ENCODE measurements around the gene PCDH12. TPM values are rescaled to one million over a fixed set of nuclear protein-coding genes. Genes with fewer than 3 reads are reported as not detected.

The PCDH12 gene
- total RNA-seq, 1 donor from 2014 or later: 1.7 TPM

DNA sequence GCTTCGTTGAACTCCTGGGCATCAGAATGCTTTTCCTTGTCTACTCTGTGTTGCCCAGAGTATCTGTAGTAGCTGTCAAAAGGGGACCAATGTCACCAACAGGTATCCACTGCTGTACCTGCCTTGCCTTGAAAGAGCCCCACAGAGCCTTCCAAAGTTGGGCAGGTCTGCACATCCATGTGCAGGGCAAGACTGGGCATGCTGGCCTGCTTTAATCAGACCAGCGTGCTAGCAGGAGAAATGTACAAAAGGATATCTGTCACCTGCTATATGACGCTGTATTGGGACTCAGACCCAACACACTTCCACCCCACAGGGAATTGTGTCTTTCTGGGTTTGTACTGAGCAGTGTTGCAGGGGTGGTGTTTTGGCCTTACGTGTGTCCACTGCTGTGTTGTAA lies 22.5 kb downstream of the PCDH12 start:
- Mint-ChIP-seq H3K4me1 (ENCODE audit: low read depth, unreplicated experiment) (no peaks in the 10 kb centered on the region), H3K27ac (ENCODE audit: unreplicated experiment) (no peak overlapping the region), H3K27me3 (ENCODE audit: unreplicated experiment) (peaks cover 1% of the 10 kb centered on the region), H3K36me3 (ENCODE audit: unreplicated experiment) (no peaks in the 10 kb centered on the region), H3K9me3 (ENCODE audit: unreplicated experiment) (peaks cover 6% of the 10 kb centered on the region), H3K4me3 (ENCODE audit: unreplicated experiment) (no peak overlapping the region)
- DNase-seq: no peak
- TF ChIP-seq, protein P1, sequence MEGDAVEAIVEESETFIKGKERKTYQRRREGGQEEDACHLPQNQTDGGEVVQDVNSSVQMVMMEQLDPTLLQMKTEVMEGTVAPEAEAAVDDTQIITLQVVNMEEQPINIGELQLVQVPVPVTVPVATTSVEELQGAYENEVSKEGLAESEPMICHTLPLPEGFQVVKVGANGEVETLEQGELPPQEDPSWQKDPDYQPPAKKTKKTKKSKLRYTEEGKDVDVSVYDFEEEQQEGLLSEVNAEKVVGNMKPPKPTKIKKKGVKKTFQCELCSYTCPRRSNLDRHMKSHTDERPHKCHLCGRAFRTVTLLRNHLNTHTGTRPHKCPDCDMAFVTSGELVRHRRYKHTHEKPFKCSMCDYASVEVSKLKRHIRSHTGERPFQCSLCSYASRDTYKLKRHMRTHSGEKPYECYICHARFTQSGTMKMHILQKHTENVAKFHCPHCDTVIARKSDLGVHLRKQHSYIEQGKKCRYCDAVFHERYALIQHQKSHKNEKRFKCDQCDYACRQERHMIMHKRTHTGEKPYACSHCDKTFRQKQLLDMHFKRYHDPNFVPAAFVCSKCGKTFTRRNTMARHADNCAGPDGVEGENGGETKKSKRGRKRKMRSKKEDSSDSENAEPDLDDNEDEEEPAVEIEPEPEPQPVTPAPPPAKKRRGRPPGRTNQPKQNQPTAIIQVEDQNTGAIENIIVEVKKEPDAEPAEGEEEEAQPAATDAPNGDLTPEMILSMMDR (IDR thresholded peaks at IDR 0.05; ENCODE audit: partially characterized antibody, unreplicated experiment): no peak

- TF ChIP-seq, protein P1 (IDR thresholded peaks at IDR 0.05; ENCODE audit: partially characterized antibody, unreplicated experiment): no peak
- Mint-ChIP-seq H3K4me3 (ENCODE audit: unreplicated experiment) (no peak overlapping the region), H3K27me3 (ENCODE audit: unreplicated experiment) (peaks cover 1% of the 10 kb centered on the region)
Measured at GRCh38 chr5:141934099-141934844, 23.7 kb downstream of the PCDH12 start.

GRCh38 chr5:141933151-141933550 lies 24.9 kb downstream of the PCDH12 start:
- Mint-ChIP-seq H3K9me3 (ENCODE audit: unreplicated experiment) (peaks cover 5% of the 10 kb centered on the region), H3K4me3 (ENCODE audit: unreplicated experiment) (no peak overlapping the region), H3K27ac (ENCODE audit: unreplicated experiment) (no peak overlapping the region), H3K36me3 (ENCODE audit: unreplicated experiment) (no peaks in the 10 kb centered on the region), H3K4me1 (ENCODE audit: low read depth, unreplicated experiment) (no peaks in the 10 kb centered on the region), H3K27me3 (ENCODE audit: unreplicated experiment) (peaks cover 1% of the 10 kb centered on the region)
- no peak for DNase-seq
- TF ChIP-seq, protein P1 (IDR thresholded peaks at IDR 0.05; ENCODE audit: partially characterized antibody, unreplicated experiment): no peak

More at GRCh38 chr5:141934099-141934844, 23.7 kb downstream of the PCDH12 start:
- H3K9me3 Mint-ChIP-seq (ENCODE audit: unreplicated experiment): peaks cover 6% of the 10 kb centered on the region
- H3K27ac Mint-ChIP-seq (ENCODE audit: unreplicated experiment): no peak overlapping the region
- H3K4me1 Mint-ChIP-seq (ENCODE audit: low read depth, unreplicated experiment): no peaks in the 10 kb centered on the region
- H3K36me3 Mint-ChIP-seq (ENCODE audit: unreplicated experiment): no peaks in the 10 kb centered on the region
- no peak for DNase-seq

- Mint-ChIP-seq H3K9me3 (ENCODE audit: unreplicated experiment) (peaks cover 5% of the 10 kb centered on the region), H3K27me3 (ENCODE audit: unreplicated experiment) (peaks cover 3% of the 10 kb centered on the region), H3K4me1 (ENCODE audit: low read depth, unreplicated experiment) (no peaks in the 10 kb centered on the region), H3K36me3 (ENCODE audit: unreplicated experiment) (no peaks in the 10 kb centered on the region), H3K27ac (ENCODE audit: unreplicated experiment) (no peak overlapping the region), H3K4me3 (ENCODE audit: unreplicated experiment) (no peak overlapping the region)
- no peak for DNase-seq
- TF ChIP-seq, protein P1 (IDR thresholded peaks at IDR 0.05; ENCODE audit: partially characterized antibody, unreplicated experiment): no peak
Measured at GRCh38 chr5:141931694-141932093, 26.3 kb downstream of the PCDH12 start.

DNA sequence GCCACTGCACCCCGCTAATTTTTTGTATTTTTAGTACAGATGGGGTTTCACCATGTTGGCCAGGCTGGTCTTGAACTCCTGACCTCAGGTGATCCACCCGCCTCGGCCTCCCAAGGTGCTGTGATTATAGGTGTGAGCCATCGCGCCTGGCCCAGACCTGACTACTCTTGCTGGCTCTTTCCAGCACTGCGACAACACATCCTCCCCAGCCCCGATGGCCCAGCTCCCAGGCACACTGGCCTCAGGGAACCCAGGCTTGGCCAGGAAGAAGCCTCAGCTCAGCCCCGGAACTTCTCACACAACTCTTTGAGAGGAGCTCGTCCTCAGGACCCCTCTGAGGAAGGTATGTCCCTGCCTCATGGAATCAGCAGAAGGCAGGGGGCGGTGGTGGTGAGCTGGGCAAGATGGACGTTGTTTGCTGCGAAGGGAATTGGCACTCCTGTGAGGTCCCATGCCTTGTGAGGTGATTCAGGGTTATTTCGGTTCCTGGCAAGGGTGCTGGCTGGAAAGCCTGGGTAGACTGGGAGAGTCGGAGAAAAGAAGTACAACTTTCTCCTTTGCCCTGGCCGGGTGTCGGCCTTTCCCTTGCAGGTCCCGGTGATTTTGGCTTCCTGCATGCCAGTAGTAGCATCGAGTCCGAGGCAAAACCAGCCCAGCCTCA lies 28.5 kb downstream of the PCDH12 start:
- peaks cover 2% of the 10 kb centered on the region for H3K27me3 Mint-ChIP-seq (ENCODE audit: unreplicated experiment)
- no peaks in the 10 kb centered on the region for H3K4me1 Mint-ChIP-seq (ENCODE audit: low read depth, unreplicated experiment)
- TF ChIP-seq, protein P1 (IDR thresholded peaks at IDR 0.05; ENCODE audit: partially characterized antibody, unreplicated experiment): no peak
- H3K27ac Mint-ChIP-seq (ENCODE audit: unreplicated experiment): no peak overlapping the region
- H3K9me3 Mint-ChIP-seq (ENCODE audit: unreplicated experiment): peaks cover 5% of the 10 kb centered on the region
- H3K36me3 Mint-ChIP-seq (ENCODE audit: unreplicated experiment): no peaks in the 10 kb centered on the region
- H3K4me3 Mint-ChIP-seq (ENCODE audit: unreplicated experiment): no peak overlapping the region
- no peak for DNase-seq
